LHCN-M2 (cell line): ENCODE results near the gene TBC1D30. TPM values are rescaled to one million over a fixed set of nuclear protein-coding genes. Genes with fewer than 3 reads are reported as not detected.
A peak's percentile ranks its signal among the peaks of the same experiment; 100 is the strongest.
"Not testable (repeated sequence)": the region's sequence is repeated elsewhere in the genome, so short reads cannot be mapped to it uniquely, and the experiment has no call there.

Source experiments
- DNase-seq: peaks from one replicate; pipeline ENCODE4 v3.0.0-alpha.2; 2012; ENCODE audit warnings: low read depth
- polyA plus RNA-seq: library from polyadenylated mRNA; unstranded; fragments of >200 nt; gene quantifications from one replicate; pipeline ENCODE4 v1.2.1, GENCODE V29; 2012; ENCODE audit warnings: missing spikeins
- total RNA-seq: library from RNA; depleted of rRNA; stranded (reverse); fragments of >200 nt; gene quantifications from 2 replicates; pipeline ENCODE4 v1.2.3, GENCODE V29; 2014; rRNA removed

TBC1D30 gene, protein sequence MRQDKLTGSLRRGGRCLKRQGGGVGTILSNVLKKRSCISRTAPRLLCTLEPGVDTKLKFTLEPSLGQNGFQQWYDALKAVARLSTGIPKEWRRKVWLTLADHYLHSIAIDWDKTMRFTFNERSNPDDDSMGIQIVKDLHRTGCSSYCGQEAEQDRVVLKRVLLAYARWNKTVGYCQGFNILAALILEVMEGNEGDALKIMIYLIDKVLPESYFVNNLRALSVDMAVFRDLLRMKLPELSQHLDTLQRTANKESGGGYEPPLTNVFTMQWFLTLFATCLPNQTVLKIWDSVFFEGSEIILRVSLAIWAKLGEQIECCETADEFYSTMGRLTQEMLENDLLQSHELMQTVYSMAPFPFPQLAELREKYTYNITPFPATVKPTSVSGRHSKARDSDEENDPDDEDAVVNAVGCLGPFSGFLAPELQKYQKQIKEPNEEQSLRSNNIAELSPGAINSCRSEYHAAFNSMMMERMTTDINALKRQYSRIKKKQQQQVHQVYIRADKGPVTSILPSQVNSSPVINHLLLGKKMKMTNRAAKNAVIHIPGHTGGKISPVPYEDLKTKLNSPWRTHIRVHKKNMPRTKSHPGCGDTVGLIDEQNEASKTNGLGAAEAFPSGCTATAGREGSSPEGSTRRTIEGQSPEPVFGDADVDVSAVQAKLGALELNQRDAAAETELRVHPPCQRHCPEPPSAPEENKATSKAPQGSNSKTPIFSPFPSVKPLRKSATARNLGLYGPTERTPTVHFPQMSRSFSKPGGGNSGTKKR
- total RNA-seq, result 0.06 TPM in 2 replicates
- polyA plus RNA-seq, result 0.21 TPM

DNA sequence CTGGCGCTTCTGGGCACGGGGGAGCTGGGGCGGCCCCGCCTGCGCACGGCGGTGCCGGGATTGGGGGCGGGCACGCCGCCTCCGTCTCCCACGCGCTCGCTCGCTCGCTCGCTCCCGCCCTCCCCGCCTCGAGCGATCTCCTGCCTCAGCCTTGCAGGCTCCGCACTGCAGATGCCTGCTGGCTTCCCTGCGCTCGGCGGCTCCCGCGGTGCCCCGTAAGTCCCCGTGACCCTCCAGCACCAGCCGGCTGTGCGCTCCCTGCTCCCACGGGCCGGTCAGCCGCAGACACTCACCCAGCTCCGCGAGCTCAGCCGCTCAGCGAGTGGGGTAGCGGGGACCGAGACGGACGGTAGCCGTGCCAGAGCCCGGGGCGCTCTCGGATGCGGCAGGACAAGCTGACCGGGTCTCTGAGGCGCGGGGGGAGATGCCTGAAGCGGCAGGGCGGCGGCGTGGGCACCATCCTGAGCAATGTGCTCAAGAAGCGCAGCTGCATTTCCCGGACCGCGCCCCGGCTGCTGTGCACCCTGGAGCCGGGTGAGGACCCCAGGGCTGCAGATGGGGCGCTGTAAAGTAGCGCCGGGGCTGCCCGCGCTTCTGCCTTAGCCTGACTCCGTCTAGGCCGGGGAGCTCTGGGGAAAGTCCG, at the start of gene TBC1D30:
TSS of gene TBC1D30 (plus strand) at position 148 of the 643 bp plus-strand sequence. CDS start at position 381, 233 bp downstream.
- DNase-seq, result peak; percentile 3

DNA sequence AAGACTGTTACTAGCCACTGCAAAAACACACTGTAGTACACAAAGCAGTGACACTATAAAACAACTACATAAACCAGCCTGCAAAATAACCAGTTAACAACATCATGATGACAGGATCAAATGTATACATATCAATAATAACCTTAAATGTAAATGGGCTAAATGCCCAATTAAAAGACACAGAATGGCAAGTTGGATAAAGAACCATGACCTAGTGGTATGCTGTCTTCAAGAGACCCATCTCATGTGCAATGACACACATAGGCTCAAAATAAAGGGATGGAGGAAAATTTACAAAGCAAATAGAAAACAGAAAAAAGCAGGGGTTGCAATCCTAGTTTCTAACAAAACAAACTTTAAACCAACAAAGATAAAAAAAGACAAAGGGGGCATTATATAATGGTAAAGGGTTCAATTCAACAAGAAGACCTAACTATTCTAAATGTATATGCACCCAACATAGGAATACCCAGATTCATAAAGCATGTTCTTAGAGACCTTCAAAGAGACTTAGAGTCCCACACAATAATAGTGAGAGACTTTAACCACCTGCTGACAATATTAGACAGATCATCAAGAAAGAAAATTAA, 49.2 kb upstream of the TBC1D30 start:
- not testable (repeated sequence) for DNase-seq

DNA sequence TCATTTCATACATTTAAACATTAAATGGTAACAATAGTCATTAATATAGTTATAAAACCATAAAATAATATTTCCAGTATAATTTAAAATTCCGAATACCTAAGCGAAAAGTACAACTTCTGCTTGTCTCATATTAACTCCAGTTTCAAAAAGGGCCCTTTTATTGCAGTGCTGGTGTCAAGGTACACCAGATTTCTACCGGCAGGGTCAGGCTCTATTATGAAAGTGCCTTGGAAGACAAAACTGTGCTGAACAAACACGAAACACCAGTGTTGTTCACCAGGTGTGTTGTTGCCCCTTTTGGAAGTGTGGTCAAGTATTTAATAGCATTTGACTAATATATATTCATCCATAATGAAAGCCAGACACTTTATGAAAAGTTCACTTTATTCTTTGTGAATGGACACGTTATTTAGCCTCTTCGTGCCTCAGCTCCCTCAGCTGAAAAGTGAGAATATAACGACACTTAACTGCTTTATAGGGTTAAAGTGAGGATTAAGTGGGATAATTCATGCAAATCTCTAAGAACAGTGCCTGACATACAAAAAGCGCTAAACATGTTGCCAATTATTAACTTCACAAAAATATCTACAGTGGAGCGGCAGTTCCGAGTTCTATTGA, 45.0 kb upstream of the TBC1D30 start:
- no peak for DNase-seq

DNA sequence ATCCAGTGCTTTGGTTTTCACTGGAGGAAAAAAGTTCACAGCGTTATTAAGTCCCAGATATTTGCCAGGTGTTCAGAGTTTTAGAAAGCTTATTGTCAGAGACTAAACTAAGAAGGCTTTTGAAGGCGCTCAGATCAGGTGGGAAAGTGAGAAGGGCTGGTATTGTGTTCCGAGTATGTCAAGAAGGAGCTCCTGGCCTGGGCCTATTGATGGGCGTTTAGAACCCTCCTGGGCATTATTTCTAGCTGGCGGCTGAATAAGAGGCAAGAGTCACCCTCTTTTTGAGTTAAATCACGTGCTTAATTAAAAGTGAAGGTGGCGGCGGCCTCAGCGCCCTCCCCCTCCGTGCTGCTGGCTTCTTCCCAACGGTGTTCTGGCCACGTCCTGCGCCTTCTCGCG, 44.3 kb upstream of the TBC1D30 start:
- DNase-seq, result no peak

DNA sequence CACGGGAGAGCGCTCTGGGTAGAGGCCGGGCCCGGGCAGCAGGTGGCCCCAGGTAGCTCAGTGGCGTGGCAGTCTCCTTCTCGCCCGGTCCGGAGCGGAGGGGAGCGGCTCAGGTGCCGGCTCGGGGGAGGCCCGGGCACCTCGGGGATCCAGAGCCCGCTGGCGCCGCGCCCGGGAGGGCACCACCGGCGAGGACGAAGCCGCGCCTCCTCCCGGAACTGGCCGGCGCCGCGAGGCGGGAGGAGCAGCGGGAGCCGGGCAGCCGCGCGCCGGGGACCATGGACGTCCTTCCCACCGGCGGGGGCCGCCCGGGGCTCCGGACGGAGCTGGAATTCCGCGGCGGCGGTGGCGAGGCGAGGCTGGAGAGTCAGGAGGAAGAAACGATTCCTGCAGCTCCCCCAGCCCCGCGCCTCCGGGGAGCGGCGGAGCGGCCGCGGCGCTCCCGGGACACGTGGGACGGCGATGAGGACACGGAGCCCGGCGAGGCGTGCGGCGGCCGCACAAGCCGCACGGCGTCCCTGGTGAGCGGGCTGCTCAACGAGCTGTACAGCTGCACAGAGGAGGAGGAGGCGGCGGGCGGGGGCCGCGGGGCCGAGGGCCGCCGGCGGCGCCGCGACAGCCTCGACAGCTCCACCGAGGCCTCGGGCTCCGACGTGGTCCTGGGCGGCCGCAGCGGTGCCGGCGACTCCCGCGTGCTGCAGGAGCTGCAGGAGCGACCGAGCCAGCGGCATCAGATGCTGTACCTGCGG, 43.7 kb upstream of the TBC1D30 start:
- no peak for DNase-seq

DNA sequence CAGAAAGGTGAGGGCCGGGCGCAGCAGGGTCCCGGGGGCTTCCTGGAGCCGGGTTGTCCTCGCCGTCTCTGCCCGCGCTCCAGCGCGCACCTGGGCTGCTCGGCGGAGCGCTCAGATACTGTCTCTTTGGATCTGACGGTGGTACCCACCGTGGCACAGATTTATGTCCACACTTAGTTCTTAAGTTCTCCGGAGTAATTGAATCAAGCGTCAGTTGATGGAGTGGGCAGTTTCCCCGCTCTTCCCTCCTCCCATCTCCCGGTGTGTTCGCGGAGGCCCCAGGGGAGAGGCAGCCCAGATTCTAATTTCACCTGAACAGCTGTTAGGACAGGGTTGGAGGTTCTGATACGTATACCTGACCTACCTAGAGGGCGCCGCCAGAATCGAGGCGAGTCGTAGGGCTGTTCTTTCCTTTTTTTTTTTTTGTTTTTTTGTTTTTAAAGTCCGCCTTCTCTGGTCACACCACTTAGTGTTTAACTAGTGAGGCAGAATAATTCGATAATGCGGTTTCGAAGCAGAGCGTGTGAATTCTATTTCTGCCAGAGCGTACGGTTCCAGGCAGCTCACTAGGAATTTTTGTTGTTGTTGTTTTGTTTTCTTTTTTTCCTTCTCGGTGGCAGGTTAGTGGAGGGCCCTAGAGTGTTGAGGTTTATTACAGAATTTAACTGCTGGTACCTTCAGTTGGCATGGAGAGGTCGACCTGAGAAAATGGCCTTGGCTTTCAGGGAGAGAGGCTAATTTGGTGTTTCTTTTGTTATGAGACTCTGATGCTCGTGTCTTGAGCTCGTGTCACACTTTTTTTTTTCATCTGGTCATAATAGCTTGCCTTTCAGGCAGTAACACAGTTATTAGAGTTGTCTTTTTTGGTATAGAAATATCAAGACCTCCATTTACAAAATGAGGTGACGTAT, 42.9 kb upstream of the TBC1D30 start:
- DNase-seq, result no peak

DNA sequence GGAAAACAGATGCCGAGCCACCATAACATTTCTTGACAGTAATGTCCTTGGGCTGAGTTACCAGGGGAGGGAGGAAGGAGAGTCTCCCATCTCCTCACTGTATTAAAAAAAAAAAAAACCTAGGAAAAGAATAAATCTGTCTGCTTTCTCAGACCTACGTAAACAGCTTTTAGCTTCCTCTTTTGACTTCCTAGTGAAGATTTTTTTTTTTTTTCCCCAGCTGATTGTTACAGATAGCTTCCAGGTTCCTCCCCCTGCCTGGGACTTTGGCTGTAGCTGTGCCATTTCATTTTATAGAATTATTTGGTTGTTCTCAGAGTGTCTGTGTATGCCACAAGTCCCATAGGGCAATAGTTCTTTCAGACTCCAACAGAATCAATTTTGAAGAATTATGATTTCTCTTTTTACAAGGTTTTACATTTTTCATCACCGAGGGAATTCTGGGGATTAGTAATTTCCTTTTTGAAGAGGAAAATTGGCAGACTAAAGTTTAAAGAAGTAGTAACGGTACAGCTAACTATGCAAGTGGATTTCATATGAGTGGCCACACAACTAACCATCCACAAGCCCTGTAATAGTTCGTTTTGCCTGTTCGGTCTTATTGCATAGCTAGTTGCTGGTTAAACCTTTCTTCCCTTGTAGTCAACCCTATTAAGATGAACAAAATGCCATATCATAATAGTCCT, 42.1 kb upstream of the TBC1D30 start:
- DNase-seq, result no peak

DNA sequence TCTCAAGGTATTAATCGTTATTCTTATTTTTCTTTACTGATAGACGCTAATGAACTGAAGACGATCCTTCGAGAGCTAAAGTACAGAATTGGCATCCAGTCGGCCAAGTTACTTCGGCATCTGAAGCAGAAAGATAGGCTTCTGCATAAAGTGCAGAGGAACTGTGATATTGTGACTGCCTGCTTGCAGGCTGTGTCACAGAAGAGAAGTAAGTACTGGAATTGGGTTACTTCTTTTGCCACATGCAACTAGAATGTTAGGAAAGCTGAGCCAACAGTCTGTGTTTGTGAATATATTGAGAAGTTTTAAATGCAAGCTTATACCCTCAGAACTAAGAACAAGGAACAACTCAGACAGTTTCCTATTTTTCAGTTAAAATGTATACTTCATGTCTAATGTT, 38.6 kb upstream of the TBC1D30 start:
- no peak for DNase-seq

DNA sequence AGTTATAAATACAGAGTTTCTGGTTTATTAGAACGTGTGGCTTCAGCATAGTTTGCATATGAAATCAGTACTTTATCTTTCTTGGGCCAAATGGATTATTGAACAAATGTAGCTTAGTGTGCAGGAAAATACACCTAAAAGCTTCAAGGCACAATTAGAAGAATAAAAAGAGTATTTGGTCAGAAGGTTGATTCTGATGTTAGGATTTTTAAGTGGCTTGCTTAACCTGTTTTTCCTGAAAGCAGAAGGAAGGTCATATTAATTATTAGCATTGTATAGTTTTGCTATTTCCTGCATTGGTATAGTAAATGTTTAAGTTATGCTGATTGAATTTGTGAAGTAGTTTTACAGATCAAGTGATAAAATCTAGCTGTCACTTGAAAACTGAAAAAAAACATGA, 34.3 kb upstream of the TBC1D30 start:
- DNase-seq, result no peak

DNA sequence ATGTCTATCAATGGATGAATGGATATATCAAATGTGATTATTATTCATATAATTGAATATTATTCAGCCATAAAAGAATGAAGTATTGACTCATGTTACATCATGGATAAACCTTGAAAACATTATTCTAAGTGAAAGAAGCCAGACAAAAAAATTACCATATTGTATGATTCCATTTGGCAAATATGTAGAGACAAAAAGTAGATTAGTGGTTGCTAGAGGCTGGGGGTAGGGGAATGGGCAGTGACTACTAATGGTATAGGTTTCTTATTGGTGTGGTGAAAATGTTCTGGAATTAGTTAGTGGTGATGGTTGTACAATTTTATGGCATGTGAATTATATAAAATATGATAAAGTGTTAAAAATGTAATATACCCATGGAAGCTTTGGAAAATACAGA, 33.4 kb upstream of the TBC1D30 start:
- no peak for DNase-seq

DNA sequence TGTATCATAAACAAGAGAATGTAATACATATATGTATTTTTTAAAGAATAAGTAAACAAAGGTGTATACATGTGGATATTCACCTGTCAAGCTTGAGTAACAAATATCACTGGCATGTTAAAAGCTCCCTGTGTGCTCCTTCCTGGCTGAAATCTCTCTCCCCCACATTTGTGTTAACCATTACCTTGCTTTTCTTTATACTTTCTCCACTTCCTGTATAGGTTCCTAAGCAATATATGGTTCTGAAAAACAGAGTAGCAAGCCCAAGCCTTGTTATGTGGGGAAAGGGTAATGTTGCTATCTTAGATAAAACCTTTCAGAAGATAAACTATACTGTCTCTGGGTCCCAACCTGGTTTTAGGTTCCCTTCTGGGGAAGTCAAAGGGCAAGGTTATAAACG, 32.3 kb upstream of the TBC1D30 start:
- no peak for DNase-seq

DNA sequence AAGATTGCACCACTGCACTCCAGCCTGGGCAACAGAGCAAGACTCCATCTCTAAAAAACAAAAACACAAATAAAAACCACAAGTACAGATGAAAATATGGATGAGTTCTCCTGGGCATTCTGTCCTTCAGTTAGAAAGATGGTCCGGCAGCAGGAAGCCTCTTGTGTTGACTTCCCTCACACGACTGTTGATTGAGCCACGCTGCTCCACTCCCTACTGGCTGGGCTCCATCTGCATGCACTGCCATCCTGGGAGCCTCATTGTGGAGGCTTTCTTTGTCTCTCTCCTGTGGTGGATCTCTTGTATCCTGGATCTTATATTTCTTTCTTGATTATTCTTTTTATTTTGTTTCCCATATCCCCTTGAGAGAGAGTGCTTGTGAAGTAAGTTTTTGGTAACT, 30.8 kb upstream of the TBC1D30 start:
- no peak for DNase-seq

DNA sequence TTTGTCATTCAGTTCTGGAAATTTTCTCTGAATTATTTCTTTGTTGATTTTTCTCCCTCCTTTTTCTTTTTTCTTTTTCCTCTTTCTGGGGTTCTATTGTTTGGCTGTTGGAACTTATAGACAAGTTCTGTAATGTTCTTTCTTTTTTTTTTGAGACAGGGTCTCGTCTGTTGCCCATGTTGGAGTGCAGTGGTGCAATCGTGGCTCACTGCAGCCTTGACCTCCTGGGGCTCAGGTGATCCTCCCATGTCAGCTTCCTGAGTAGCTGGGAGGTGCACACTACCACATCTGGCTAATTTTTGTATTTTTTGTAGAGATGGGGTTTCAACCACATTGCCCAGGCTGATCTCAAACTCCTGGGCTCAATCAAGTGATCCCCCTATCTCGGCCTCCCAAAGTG, 30.1 kb upstream of the TBC1D30 start:
- DNase-seq, result no peak

DNA sequence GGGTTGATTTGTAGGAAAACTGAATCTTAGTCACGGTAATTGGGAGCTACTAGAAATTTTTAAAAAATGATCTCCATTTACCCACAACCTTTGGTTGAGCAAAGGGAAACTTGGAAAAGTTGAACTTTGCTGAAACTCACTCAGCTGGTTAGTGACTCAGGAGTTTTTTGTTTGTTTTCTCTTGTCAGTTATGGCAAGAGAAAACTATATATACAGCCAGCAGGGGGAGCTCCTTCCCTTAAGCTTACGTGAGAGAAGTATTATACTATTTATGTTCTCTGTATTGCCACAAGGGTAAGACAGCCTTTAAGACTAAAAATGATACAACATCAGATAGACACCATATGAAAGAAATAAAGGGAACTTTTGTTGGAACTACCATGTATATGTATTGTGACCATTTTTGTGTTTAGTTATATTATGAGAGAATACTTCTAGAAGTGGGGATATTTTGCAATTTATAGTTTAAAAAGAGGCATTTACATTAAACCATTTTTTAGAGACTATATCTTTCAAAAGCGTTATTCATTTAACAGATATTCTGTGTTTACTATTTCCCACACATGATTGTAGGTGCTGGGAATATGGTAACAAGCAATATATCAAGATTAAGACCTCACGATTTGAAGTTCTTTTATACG, 28.1 kb upstream of the TBC1D30 start:
- DNase-seq, result peak; percentile 90

DNA sequence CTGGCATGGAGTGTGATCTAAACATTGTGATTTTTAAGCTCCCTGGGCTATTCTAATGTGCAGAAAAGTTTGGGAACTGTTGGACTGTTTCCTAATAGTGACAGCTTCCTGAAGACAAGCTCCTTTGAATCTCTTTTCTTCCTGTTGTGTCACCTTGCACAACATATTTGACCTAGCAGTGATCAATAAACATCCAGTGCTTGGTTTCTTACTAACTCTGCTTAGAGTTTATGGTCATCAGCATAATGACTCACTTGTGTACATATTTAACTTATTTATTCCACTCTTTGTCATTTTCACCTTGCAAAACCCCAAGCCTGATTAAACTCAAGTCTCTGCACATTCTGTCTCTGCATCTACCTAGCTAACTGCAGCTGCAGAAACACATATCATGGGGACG, 27.3 kb upstream of the TBC1D30 start:
- no peak for DNase-seq

DNA sequence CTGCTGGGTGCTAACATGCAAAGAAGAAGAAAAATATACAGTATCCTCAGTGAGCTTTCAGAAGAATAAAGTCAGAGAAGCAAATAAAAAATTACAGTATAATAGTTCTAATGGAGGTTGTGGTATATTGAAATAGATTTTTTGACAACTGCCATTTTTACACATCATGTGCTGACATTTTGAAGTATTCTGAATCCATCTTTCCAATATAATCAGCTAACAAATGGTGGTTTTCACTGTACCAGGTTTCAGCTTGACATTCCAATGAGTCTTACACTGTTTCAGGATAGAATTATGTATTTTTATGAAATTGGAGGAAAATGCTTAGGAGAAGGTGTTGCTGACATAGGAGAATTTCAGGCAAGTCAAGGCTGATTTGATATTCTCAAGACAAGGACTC, 26.3 kb upstream of the TBC1D30 start:
- no peak for DNase-seq

DNA sequence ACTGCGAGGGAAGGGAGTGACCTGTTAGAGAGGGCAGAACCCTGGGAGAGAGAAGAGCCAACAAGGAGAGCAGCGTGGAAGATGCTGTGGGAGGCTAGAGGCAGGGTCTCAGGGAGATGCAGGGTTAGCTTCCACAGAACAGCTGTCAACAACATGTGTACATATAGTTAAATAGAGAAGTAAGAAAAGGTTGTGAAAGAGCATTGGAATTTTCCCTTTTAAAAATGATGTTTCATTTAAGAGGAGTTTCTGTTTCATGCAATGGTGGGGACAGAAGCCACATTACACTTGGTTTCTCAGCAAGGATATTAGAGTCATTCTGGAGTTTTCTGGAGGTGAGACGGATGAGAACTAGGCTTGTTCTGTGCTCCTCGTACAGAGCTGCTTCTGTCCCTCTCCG, 23.8 kb upstream of the TBC1D30 start:
- DNase-seq, result no peak

DNA sequence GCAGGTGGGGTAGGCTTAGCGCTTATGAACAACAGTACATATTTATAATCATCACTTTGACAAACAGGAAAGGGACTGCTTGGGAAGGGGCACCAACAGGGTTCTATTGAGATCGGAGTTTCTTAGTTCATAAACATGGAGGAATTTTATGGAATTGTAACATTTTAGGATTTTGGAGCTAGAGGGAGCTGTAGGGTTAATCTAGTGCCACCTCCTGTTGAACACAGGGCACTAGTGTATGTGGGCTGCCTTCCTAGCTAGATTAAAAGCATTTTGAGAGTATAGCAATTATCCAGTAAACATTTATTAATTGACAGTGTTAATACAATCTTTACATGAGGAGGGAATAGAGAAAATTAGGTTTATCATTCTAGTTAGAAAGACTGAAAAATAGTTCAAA, 23.1 kb upstream of the TBC1D30 start:
- DNase-seq, result peak; percentile 21
